ENCODE data around the gene MRPL24.

MRPL24 gene

DNA sequence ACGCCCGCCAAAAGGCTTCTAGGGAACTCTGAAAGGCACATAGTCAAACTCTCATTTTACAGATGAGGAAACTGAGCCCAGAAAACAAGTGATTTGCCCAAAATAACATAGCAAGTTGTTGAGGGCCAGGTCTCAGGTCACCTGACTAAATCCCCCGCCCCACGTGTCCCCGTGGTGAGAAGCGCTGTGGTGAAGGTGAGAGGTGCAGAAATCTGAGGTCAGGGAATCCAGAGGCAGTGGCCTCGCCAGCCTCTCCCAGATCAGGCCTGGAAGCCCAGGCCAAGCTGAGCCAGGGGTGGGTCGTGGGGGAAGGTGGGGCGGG is 5.5 kb upstream of the MRPL24 start:
- H3K36me3 ChIP-seq (ENCODE audit: control insufficient read depth, insufficient read depth, low read length): peaks cover 12% of the 10 kb centered on the region

DNA sequence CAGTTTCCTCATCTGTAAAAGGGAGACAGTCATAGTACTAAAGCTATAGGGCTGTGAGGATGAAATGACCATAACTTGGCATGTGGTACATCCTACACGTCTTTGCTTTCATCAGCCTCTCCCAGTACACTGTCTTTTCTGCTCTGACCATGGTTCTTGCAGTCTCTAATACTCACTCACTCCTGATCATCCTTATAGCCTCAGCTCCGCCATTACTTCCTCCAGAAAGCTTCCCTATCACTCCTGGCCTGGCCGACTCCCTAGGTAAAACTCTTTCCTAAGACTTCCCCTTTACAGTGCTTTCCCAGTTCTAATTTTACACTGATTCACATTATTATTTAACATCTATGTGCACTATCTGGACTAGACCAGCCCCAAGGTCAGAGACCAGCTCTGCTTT is 5.0 kb upstream of the MRPL24 start:
- peak overlapping the region; percentile 74 for H3K4me3 ChIP-seq (ENCODE audit: low read length)
- no peak overlapping the region for H3K9ac ChIP-seq (ENCODE audit: low read length)
- peak overlapping the region; percentile 97 for H3K27ac ChIP-seq (ENCODE audit: low read depth, low read length)
- no peaks in the 10 kb centered on the region for H3K27me3 ChIP-seq (ENCODE audit: control insufficient read depth, insufficient read depth, low read length)
- H3K4me1 ChIP-seq (ENCODE audit: control insufficient read depth, insufficient read depth, low read length): peaks cover 44% of the 10 kb centered on the region
- H3K36me3 ChIP-seq (ENCODE audit: control insufficient read depth, insufficient read depth, low read length): peaks cover 12% of the 10 kb centered on the region

More for the DNA sequence above, 5.5 kb upstream of the MRPL24 start:
- H3K4me3 ChIP-seq (ENCODE audit: low read length): peak overlapping the region; percentile 74
- H3K9ac ChIP-seq (ENCODE audit: low read length): no peak overlapping the region
- peaks cover 44% of the 10 kb centered on the region for H3K4me1 ChIP-seq (ENCODE audit: control insufficient read depth, insufficient read depth, low read length)
- H3K27ac ChIP-seq (ENCODE audit: low read depth, low read length): peak overlapping the region; percentile 97
- H3K27me3 ChIP-seq (ENCODE audit: control insufficient read depth, insufficient read depth, low read length): no peaks in the 10 kb centered on the region

DNA sequence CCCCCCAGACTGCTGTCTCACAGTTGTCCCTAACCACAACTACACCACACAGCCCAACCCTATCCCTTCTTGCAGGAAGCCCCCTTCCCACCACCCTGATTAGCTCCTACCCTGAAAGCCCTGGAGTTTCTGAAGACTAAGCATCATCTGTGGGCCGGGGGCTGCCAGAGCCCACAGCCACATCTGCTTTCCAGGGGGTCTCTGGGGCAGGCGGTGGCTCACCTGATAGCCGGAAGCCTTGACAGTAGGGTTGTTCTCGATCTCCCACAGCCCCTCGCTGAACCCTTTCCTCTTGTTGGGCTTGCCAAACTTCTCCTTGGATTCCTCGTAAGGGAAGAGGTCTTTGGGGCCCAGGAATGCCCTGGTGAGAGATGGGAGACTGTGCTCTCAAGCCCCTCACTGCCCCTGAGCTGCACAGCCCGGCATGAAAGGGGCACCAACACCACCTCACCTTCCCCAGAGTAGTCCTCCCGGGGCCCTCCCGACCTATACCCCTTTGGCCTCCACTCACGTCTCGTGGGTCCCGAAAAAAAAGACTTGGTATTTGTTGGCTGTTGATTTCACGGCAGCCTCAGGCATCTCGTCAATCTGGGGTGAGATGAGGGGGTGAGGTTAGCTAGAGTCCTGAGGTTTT is 4.0 kb upstream of the MRPL24 start:
- no peak overlapping the region for H3K27ac ChIP-seq (ENCODE audit: low read depth, low read length)
- no peak overlapping the region for H3K9ac ChIP-seq (ENCODE audit: low read length)
- peaks cover 12% of the 10 kb centered on the region for H3K36me3 ChIP-seq (ENCODE audit: control insufficient read depth, insufficient read depth, low read length)
- H3K4me1 ChIP-seq (ENCODE audit: control insufficient read depth, insufficient read depth, low read length): peaks cover 40% of the 10 kb centered on the region
- no peak overlapping the region for H3K4me3 ChIP-seq (ENCODE audit: low read length)
- H3K27me3 ChIP-seq (ENCODE audit: control insufficient read depth, insufficient read depth, low read length): no peaks in the 10 kb centered on the region

DNA sequence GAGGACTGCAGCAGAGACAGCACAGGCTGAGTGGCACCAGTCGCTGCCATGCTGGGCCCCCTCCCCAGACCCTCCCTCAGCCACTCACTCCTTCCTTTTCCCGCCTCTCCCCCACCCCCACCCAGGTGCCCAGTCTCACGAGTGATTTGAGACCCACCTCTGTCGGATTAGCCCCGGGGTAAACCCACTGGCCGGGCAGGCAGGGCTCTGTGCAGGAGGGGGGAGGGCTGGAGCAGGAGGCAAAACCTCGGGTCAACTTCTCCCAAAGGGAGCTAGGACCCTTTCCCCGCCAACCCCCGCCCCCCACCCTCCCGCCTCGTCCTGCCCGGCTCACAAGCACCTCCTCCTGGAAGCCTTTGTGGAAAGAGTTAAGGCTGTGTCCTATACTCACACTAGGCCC is 3.5 kb upstream of the MRPL24 start:
- Histone ChIP-seq H3K27me3 (ENCODE audit: control insufficient read depth, insufficient read depth, low read length) (no peaks in the 10 kb centered on the region), H3K36me3 (ENCODE audit: control insufficient read depth, insufficient read depth, low read length) (peaks cover 12% of the 10 kb centered on the region), H3K27ac (ENCODE audit: low read depth, low read length) (no peak overlapping the region), H3K4me3 (ENCODE audit: low read length) (no peak overlapping the region), H3K9ac (ENCODE audit: low read length) (no peak overlapping the region), H3K4me1 (ENCODE audit: control insufficient read depth, insufficient read depth, low read length) (peaks cover 34% of the 10 kb centered on the region)

DNA sequence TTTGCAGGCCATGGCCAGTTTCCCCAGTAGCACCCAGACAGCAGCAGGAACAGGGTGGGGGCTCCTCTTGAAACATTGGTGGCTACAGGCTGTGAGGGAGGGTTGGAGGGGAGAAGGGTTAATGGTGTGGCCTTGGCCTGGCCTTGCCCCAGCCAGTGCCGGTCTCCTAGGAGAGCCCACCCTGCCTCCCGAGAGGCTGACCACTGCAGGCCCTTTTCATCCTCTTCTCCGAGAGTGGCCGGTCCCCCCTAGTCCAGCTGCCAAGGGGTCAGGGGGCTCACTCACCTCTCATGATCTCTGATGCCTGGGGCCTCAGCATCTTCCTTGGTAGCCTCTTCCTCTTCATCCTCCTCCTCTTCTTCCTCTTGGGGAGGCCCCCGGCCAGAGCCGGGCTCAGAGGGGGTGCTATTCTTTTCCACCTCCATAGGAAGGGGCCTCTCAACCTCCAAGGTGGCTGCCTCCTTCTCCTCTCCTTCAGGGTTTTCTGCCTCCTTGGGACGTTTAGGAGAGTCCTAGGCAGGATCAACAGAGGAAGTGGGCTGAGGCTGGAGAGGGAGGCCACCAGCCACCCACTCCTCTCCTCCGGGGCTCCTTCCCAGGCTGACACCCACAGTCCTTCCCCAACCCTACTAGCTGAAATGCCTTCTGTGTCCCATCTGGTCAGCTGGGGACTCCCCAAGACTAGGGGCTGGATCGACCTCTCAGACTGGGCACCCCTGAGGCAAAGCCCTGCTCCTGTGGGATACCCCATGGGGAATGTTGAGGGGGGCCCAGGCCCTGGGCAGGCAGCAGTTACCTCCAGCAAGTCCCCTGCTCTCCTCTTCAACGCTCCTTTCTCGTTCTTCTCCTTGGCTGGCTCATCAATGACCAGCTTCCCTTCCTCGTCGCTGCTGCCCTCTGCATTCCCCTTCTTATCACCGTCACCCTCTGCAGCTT is 2.7 kb upstream of the MRPL24 start:
- H3K27ac ChIP-seq (ENCODE audit: low read depth, low read length): no peak overlapping the region
- H3K4me3 ChIP-seq (ENCODE audit: low read length): no peak overlapping the region
- peaks cover 27% of the 10 kb centered on the region for H3K4me1 ChIP-seq (ENCODE audit: control insufficient read depth, insufficient read depth, low read length)
- no peak overlapping the region for H3K9ac ChIP-seq (ENCODE audit: low read length)
- H3K27me3 ChIP-seq (ENCODE audit: control insufficient read depth, insufficient read depth, low read length): no peaks in the 10 kb centered on the region
- H3K36me3 ChIP-seq (ENCODE audit: control insufficient read depth, insufficient read depth, low read length): peaks cover 12% of the 10 kb centered on the region

DNA sequence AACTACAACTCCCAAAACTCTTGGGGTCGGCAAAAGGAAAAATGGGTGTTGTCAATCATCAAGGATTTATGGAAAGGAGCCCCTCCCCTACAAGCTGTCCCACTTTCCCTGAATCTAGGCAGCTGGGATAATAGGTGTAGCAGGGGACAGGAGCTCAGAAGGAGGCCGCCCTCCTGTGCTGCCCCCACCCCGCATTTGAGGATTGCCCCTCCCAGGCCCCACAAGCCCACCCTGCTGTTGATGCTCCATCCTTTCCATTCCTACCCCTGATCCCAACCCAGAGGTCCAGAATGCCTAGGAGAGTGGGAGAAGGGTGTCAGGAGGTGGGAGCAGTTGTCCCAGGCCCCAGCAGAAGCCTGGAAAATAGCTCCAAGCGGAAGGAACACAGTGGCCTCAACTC is 1.9 kb upstream of the MRPL24 start:
- Histone ChIP-seq H3K27ac (ENCODE audit: low read depth, low read length) (no peak overlapping the region), H3K9ac (ENCODE audit: low read length) (no peak overlapping the region), H3K27me3 (ENCODE audit: control insufficient read depth, insufficient read depth, low read length) (no peaks in the 10 kb centered on the region), H3K36me3 (ENCODE audit: control insufficient read depth, insufficient read depth, low read length) (peaks cover 19% of the 10 kb centered on the region), H3K4me3 (ENCODE audit: low read length) (no peak overlapping the region), H3K4me1 (ENCODE audit: control insufficient read depth, insufficient read depth, low read length) (peaks cover 19% of the 10 kb centered on the region)

DNA sequence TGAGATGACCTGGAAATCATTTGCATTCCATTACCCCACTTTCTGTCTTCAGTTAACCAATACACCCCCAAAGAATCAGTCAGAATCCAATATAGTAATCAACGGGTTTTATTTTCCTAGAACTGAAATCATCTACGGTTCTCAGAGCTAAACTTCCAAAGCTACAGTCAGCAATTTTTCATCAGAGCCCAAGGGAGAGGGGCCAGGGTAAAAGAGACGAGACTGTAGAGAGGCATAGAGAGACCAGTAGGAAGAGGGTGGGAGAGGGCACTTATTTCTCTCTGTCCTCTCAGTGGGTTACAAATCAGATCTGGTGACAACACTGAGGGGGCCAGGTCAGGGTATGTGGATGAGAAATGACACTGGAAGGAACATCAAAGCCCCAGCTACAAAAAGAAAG is 1.1 kb upstream of the MRPL24 start:
- Histone ChIP-seq H3K4me1 (ENCODE audit: control insufficient read depth, insufficient read depth, low read length) (peaks cover 14% of the 10 kb centered on the region), H3K4me3 (ENCODE audit: low read length) (no peak overlapping the region), H3K27ac (ENCODE audit: low read depth, low read length) (no peak overlapping the region), H3K9ac (ENCODE audit: low read length) (no peak overlapping the region), H3K27me3 (ENCODE audit: control insufficient read depth, insufficient read depth, low read length) (no peaks in the 10 kb centered on the region), H3K36me3 (ENCODE audit: control insufficient read depth, insufficient read depth, low read length) (peaks cover 24% of the 10 kb centered on the region)

DNA sequence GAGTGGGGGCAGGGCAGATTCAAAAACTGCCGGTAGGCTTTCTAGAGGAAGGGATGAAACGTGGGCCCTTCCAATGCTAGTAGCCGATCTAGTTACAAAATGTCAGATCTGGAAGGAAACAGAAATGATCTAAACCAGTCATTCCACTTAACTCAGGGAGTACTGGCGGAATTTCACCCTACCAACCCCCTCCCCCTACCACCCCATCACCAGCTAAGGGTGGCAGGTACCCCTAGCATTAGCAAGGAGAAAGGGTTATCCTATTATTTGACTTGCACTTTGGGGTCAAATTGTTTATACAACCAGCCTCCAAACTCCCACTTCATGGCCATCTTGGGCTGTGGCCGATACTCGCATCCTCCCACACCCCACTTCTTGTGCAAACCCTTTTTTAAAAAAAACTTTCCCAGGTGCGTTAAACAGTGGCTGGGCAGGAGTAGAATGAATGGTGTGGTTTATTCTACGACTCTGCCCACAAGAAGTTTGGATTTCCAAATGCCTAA is 644 bp upstream of the MRPL24 start:
- peaks cover 28% of the 10 kb centered on the region for H3K36me3 ChIP-seq (ENCODE audit: control insufficient read depth, insufficient read depth, low read length)
- no peak overlapping the region for H3K9ac ChIP-seq (ENCODE audit: low read length)
- H3K4me3 ChIP-seq (ENCODE audit: low read length): peak overlapping the region; percentile 49
- peaks cover 14% of the 10 kb centered on the region for H3K4me1 ChIP-seq (ENCODE audit: control insufficient read depth, insufficient read depth, low read length)
- H3K27ac ChIP-seq (ENCODE audit: low read depth, low read length): peak overlapping the region; percentile 83
- no peaks in the 10 kb centered on the region for H3K27me3 ChIP-seq (ENCODE audit: control insufficient read depth, insufficient read depth, low read length)

DNA sequence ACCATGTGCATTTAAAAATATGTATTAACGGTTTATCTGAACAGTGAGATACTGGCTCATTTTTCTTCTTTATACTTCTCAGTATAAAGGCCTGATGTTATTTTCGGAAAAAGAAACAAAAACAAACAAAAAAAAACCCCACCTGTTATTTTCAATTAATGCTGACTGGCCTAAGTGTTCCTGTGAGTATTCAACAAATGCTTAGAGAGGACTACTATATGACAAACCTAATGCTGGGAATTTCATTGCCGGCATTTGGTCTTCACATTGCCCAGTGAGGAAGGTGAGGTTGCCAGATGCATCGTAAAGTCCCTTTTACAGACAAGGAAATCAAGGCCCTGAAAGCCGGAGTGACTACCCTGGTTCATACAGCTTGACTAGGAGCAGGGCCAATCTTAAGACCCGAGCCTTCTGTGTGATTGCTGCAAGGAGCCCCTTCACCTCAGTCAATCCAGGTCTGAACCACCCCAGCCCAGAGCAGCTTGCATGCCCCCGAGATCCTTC is 599 bp downstream of the MRPL24 start:
- peak overlapping the region; percentile 66 for H3K9ac ChIP-seq (ENCODE audit: low read length)
- H3K27ac ChIP-seq (ENCODE audit: low read depth, low read length): peak overlapping the region; percentile 55
- peak overlapping the region; percentile 92 for H3K4me3 ChIP-seq (ENCODE audit: low read length)
- H3K27me3 ChIP-seq (ENCODE audit: control insufficient read depth, insufficient read depth, low read length): no peaks in the 10 kb centered on the region
- peaks cover 3% of the 10 kb centered on the region for H3K4me1 ChIP-seq (ENCODE audit: control insufficient read depth, insufficient read depth, low read length)
- peaks cover 33% of the 10 kb centered on the region for H3K36me3 ChIP-seq (ENCODE audit: control insufficient read depth, insufficient read depth, low read length)

DNA sequence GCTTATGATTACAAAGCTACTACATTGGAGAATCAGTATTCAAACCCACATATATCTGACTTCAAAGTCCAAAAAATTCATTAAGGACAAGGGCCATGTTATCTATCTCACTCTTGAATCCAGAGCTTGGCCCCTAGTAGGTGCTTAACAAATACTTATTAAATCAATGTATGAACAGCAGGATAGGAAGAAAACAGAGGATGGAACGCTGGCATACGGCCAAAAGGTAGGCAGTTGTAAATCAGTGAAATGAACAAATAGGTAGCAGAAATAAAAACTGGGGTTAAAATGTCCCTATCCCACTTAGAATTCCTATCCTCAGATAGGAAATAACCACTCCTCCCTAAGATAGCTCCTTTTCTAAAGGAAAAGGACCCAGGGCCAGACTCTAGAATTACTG is 2.0 kb downstream of the MRPL24 start:
- Histone ChIP-seq H3K9ac (ENCODE audit: low read length) (no peak overlapping the region), H3K27me3 (ENCODE audit: control insufficient read depth, insufficient read depth, low read length) (no peaks in the 10 kb centered on the region), H3K4me1 (ENCODE audit: control insufficient read depth, insufficient read depth, low read length) (peaks cover 2% of the 10 kb centered on the region), H3K36me3 (ENCODE audit: control insufficient read depth, insufficient read depth, low read length) (peaks cover 27% of the 10 kb centered on the region), H3K4me3 (ENCODE audit: low read length) (no peak overlapping the region), H3K27ac (ENCODE audit: low read depth, low read length) (no peak overlapping the region)

DNA sequence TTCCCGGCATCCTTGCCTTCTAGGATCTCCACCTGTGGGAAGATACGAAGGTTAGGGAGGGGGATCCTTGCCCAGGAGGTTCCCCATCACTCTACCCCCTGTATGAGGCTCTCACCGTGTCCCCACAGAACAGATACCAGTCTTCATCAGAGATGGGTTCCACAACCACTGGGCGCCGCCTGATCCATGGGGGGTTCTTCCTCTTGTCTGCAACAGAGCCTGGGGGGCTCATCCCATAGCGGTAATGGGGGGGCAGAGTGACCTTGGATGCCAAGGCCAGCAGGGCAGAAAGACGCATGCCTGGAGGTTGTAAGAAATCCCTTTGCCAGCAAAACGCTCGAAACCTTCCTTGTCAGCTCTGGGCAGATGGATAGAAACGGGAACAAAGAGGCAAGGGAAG is 2.5 kb downstream of the MRPL24 start:
- H3K4me3 ChIP-seq (ENCODE audit: low read length): no peak overlapping the region
- H3K27me3 ChIP-seq (ENCODE audit: control insufficient read depth, insufficient read depth, low read length): no peaks in the 10 kb centered on the region
- peaks cover 2% of the 10 kb centered on the region for H3K4me1 ChIP-seq (ENCODE audit: control insufficient read depth, insufficient read depth, low read length)
- H3K9ac ChIP-seq (ENCODE audit: low read length): no peak overlapping the region
- H3K27ac ChIP-seq (ENCODE audit: low read depth, low read length): no peak overlapping the region
- peaks cover 24% of the 10 kb centered on the region for H3K36me3 ChIP-seq (ENCODE audit: control insufficient read depth, insufficient read depth, low read length)

DNA sequence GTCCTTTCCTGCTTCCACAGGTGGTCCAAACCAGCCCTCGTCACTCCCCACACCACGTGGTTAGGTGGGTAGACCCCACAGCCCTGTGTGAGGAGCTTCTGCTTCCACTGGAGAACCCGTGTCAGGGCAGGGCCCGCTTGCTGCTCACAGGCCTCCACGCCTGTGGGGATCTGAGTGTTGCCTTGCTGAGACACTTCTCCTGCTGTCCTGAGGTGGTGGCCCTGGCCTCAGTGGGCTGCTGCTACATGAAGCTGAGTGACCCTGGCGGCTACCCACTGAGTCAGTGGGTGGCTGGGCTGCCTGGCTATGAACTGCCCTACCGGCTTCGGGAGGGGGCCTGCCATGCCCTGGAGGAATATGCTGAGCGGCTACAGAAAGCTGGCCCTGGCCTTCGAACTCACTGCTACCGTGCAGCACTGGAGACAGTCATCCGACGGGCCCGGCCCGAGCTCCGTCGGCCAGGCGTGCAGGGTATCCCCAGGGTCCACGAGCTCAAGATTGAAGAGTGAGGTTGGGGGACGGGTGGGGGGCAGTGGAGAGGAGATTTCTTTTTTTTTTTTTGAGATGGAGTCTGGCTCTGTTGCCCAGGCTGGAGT is 6.8 kb downstream of the MRPL24 start:
- H3K36me3 ChIP-seq (ENCODE audit: control insufficient read depth, insufficient read depth, low read length): peaks cover 34% of the 10 kb centered on the region
- no peak overlapping the region for H3K9ac ChIP-seq (ENCODE audit: low read length)
- no peaks in the 10 kb centered on the region for H3K27me3 ChIP-seq (ENCODE audit: control insufficient read depth, insufficient read depth, low read length)
- no peaks in the 10 kb centered on the region for H3K4me1 ChIP-seq (ENCODE audit: control insufficient read depth, insufficient read depth, low read length)
- no peak overlapping the region for H3K4me3 ChIP-seq (ENCODE audit: low read length)
- H3K27ac ChIP-seq (ENCODE audit: low read depth, low read length): no peak overlapping the region
